Adrenal gland (tissue), 5 donors: ENCODE measurements around the gene EMC7.

Source experiments
- POLR2A ChIP-seq, 2 donors: fragments of 450-650 bp; IDR thresholded peaks; one replicate each; pipeline ENCODE4 v1.6.1; 2017; ENCODE audit warnings: antibody characterized with exemption in 2 of 2, mild to moderate bottlenecking in 2 of 2, moderate library complexity in 1 of 2
- TF ChIP-seq, protein P1 (sequence below), 6 experiments: fragments of 450-650 bp in 4 of 6; fragments of 200-600 bp in 2 of 6; sonication (generic) in 1 of 6; IDR thresholded peaks; 1 replicate in 5 of 6; 2 replicates in 1 of 6; pipeline versions ENCODE4 v1.5.1 to v1.8.0; 2016 to 2021; ENCODE audit warnings: antibody characterized with exemption in 6 of 6, mild to moderate bottlenecking in 2 of 6, moderate library complexity in 1 of 6
- donor health status: DM: no; HTN: no; CAD: no.

GRCh38 chr15:34119291-34119690 lies 17.6 kb upstream of the EMC7 start:
- TF ChIP-seq, protein P1, sequence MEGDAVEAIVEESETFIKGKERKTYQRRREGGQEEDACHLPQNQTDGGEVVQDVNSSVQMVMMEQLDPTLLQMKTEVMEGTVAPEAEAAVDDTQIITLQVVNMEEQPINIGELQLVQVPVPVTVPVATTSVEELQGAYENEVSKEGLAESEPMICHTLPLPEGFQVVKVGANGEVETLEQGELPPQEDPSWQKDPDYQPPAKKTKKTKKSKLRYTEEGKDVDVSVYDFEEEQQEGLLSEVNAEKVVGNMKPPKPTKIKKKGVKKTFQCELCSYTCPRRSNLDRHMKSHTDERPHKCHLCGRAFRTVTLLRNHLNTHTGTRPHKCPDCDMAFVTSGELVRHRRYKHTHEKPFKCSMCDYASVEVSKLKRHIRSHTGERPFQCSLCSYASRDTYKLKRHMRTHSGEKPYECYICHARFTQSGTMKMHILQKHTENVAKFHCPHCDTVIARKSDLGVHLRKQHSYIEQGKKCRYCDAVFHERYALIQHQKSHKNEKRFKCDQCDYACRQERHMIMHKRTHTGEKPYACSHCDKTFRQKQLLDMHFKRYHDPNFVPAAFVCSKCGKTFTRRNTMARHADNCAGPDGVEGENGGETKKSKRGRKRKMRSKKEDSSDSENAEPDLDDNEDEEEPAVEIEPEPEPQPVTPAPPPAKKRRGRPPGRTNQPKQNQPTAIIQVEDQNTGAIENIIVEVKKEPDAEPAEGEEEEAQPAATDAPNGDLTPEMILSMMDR (IDR thresholded peaks at IDR 0.05) = no peak
- TF ChIP-seq POLR2A (IDR thresholded peaks at IDR 0.05) = no peak
